Cortex of kidney (tissue), 1 donor: Measurements from ENCODE around the gene BCAS3.

Source experiments
- DNase-seq: peaks from one replicate; lab custom pipeline; 2025; lab: John Stamatoyannopoulos, UW

The BCAS3 gene

DNA sequence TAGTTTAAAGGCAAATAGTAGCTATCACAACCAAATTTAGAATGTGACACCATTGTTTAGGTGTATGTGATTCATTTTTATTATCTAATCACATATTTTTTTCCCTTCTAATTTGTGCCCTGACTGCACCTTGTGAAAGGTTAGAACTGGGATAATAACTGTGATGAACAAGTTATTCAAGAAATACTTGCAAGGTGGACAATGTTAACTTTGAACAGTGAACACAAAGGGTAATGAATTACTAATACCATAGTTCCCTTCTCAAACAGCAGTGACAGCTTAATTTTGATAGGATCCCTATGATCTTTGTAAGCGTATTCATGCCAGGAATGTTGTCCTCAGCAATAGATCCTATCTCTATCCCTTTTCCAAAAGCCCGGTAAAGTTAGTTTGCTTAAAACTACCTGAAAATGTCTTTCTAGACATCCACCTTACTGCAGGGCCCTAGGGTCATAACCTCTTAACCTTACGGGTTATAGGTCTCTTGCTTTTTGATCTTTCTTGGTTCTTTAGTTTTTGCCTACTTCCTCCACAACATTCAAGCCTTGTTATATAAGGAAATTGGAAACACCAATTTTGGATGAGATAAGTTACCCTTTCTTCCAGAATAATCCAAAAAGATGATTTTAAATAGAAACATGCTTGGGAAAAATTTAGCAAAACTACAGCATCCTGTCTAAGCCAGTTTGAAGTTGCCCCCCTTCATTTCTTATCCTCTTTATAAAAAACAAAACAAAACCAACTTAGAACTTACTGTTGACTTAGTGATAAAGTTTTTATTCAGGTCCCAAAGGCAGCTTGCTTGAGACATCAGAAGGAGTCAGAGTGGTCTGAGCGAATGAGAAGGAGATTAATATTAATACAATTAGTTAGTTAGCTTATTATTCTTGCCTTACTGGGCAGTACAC is 522.0 kb downstream of the BCAS3 start:
- no peak for DNase-seq

DNA sequence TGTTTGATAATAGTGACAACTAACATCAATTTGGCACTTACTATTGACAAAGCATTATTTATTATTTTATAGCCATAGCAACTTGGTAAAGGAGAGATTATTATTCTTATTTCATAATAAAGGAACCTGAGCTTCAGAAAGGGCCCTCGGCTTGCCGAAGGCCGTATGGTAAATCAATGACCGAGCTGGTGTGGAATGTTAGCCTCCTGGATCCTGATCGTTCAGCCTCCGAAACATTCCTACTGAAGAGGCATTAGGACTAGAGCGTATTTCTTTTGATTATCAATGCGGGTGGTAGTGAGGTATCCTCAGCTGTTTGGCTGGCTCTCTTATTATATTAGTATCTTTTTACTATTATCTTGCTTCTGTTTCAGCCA is 522.7 kb downstream of the BCAS3 start:
- no peak for DNase-seq

DNA sequence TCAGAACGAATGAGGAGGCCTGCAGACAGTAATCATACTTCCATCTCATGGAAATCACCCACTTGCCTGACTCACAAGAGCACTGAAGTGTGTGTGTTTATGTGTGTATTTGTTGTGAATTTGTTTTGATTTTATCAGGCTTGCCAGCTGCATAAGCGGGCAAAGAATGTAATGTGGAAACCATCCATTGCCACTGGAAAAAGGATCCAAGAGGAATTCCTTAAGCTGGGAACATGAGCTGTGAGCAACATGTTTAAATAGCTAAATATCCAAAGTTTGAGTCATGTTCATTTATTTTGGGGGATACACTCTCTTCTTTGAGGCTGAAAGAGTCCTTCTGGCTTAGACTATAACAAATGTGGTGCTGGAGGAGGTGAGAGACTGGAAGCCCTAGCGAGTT is 523.6 kb downstream of the BCAS3 start:
- no peak for DNase-seq

DNA sequence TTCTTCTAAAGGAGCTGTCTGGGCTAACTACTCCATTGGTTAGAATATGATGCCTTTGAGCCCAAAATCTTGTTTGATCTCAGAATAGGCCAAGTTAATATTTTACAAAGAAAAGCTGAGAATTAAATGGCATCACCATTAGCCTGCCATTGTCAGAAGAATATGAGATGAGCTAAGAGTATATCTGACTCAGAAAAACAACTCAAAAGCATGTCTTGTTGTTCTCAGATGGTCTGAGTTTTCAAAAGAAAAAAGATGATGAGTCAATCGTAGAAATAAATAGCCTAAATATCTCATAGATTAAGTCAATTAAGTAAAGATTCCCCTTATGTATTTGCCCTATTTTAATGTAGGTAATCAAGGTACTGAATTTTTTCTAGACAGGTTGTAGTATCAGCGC is 524.9 kb downstream of the BCAS3 start:
- no peak for DNase-seq

DNA sequence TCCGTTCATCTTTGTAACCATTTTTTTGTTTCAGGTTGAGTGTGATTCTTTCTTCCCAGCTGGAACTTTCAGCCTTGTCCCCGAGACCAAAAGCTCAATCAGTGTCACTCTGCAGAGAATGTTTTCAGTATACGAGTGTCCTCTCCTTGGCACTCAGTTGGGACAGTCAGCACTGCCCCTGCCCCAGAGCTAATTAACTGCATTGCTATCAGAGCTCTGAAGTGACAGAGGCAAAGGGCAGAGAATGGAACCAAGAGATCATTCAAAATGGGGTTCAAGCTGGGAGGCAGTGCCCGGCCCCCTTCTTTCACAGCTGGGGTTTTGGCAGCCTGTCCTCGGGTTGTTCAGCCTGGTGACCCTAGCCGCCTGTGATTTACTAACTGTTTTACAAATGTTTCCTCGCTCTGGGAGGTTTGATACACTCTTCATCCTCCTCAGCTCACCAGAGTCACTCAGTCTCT is 526.0 kb downstream of the BCAS3 start:
- DNase-seq: no peak

DNA sequence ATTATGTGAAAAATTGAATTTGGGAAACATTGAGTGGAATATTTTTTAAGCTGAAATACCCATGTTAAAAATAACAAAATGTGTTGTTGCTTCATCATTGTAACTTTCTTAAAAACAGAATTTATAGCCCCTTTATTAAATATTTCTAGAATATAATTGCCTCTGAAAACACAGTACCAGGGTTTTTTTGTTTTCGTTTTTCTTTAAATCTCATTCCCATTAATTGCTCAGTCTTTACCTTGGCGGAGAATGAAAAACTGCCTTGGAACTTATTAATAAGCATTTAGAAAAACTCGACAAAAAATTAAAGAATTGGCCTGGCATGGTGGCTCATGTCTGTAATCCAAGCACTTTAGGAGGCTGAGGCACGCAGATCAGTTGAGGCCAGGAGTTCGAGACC is 526.8 kb downstream of the BCAS3 start:
- no peak for DNase-seq

DNA sequence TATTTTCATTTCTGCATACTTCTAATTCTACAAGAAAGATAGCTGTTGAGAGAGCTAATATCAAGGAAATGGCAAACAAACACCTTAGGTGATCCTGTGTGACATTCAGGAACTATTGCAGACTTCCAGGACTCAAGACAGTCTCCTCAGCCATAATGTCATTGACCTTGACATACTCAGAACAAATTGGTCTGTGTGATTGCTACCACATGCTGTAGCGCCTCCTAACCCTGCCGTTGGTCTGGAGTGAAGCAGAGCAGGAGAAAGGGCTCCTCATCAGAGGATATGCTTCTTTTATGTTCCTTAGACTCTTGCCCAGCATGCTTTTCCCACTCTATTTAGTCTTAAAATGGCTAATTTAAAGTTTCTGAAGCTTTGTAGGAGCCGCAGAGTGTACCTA is 527.8 kb downstream of the BCAS3 start:
- DNase-seq: no peak

DNA sequence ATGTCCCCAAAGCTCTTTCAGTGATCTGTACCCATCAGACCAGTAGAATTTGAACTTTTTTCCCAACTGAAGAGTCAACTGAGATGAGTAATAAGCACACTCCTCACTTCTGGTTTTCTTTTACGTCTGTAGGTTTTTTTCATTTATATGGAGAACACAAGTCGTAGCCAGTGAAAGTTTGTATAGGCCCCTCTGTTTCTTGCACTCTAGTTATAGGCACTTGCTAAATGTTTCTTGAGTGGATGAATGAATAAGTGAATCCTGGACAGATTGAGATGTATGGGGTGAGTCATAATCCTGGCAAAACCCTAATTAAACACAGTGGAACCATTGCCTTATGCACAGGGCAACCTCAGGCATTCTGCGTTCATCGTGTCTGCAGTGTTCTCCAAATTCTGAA is 528.3 kb downstream of the BCAS3 start:
- no peak for DNase-seq

DNA sequence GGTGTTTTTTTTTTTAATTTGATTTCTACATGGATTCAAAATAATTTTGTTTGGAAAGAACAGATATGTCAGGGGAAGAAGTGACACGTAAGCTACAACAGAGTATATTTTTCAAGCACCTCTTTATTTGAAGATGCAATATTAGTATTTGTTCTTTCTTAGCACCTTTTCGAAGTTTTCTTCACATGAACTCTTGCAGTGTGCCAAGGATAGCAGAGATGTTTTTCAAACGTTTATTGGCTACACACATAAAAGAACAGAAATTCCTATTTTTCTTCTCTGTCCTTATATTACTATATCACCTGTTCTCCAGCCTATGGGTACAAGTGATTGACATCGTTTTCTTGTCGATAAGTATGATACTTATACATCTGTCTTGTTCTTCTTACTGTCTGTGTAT is 529.3 kb downstream of the BCAS3 start:
- no peak for DNase-seq

DNA sequence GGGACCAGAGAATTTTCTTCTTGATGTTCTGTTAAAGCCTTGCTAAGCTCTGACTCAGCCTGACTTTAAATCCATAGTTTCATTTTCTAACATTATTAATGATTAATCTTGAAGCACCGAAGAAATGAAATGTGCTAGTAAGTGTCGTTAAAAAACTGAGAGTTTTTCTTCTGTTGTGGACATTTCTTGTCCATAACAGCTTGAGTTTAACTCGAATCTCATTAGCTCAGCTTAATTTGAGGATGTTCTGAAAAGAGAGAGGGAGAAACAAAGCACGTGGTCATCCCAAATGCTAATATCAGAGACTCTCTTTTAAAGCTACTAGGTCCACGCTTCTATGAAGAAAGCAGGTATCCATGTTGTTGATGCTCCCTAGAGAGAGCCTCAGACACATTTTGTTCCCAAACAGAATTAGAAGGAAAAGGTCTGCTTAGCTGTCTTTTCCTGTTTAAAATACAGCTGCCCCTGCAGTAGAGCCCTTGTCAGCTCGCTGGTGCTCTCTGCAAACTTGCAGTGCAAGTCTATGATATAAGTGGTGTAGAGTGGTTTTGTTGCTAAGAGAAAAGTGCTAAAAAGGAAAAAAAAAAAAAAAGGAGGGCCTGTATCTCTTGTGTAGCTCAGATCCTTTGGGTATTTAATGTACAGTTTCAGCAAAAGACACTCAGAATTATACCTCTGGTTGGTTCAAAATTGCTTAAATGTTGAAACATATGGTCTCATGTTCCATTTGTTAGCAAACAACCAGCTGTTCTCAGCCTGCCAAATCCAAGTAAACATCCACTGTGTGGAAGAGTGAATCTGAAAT is 530.9 kb downstream of the BCAS3 start:
- no peak for DNase-seq

DNA sequence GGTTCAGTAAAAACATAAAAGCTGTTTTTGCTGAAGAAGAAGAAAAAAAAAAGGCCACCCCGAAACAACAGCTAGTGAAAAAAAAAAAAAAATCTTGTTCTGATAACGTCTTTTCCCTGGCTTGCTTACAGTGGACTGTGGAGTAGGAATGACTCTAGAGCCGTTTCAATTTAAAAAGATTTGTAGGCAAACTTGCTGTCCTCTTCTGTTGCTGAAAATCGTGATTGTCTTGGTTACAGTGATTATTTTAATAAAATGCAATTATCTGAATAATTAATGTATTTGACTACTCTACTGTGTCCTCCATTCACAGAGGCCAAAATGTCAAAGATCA is 531.4 kb downstream of the BCAS3 start:
- DNase-seq: no peak

DNA sequence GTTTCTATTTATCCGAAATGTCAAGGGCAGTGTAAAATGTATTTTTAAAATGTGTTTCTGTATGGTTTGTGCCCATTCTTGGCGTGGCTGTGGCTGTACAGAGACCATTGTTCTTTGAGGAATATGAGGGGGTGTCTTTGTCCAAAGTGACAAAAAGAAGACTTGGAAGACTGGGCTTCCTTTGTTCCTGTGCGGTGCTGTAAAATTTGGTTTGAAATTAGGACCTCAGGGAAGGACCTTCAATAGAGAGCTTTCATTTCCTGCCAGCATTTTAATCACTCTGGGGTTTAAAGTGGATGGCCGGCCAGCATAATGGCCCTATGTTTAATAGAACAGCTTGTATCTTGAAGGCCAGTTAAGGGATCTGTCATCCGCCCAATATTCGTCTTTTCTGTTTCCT is 531.9 kb downstream of the BCAS3 start:
- DNase-seq: no peak

DNA sequence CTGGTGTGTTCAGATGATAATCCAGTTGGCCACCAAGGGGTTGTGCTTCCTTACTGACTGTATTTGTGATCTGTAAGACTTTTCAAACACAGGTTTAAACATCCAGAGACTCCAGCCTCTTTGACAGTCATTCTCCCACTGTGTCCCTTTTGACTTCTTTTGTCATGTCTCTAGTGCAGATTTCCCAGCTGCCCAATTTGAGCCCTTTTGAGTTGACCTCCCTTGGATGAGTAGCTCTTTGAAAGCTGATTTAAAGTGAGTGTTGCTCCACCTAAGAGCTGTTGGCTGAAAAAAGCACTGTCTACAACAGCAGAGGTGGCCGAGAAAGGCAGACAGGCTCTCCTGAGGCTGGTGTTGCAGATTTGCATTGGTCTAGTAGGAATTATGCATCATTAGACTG is 533.6 kb downstream of the BCAS3 start:
- DNase-seq: no peak

DNA sequence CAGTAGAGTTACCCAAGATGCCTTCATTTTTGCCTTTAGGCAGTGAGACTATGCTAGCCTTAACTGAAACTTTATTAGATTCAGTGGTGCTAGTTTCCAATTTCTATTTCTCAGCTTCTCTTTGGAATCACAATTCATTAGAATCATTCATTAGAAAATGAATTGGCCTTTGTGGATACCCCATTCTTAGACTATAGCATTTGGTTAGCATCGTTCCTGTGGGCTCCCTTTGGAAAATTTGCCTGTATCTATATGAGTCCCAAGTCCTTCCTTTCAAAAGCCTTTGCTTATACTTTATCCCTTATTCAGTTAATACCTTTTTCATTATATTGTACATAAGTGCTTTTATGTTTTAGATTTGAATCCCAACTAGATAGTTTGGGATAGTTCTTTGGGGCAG is 535.0 kb downstream of the BCAS3 start:
- DNase-seq: no peak

DNA sequence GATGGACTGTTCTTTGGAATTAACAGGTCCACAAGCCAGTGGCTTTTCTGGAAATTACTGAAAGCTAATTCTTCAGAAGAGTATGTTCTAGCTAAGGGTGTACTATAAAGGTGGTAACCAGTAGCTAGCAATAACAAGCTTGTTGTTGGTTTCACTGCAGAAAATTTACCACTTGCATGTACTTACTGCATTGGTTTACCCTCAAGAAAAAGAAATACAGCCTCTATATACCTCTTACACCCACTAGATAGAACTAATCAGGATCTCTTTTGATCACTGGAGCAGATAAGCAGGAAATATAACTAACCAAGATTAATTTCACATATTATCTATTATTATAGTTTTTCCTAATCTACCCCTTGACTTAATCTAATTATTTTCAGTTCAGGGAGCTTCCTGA is 537.1 kb downstream of the BCAS3 start:
- no peak for DNase-seq

DNA sequence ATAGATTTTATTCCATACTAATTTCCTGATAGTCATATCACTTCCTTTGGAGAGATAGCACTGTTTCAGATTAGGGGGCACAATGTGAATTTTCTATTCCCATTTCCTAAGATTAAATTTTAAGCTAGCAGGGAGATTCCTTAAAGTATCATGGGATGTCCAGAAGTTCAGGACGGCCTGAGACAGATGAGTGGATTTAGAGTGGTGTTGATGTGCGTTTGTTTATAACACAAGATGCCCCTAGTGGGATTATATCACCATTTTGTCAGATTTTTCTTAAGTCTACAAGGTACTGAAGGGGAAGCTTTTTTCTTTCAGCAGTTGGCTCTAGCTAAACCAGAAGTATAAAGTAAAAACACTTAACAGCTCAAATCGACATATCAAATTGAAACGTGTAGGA is 538.4 kb downstream of the BCAS3 start:
- no peak for DNase-seq

DNA sequence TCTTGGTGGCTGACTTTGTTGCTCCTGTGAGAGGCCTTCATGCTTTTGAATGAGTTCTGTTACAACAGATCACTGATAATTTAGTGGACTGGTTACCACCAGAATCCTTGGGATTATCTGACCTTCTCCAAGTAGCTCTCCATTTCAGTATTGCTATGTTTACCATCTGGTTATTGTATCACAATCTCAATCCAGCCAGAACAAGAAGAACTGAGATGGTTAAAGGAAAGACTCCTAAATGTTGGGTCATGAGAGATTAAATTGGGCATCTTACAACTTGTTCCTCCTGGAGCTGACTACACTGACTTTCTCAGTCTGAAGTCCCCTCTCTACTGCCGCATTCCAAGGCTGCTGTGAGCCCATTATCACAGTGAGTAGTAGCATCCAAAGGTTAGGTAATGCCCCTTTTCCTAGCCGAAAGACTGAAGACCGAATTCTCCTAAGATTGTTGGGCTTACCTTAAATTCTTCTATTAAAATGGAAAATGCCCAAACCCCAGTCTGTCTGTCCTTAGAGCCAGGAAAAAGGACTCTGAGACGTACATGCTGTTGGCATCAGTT is 540.3 kb downstream of the BCAS3 start:
- no peak for DNase-seq

DNA sequence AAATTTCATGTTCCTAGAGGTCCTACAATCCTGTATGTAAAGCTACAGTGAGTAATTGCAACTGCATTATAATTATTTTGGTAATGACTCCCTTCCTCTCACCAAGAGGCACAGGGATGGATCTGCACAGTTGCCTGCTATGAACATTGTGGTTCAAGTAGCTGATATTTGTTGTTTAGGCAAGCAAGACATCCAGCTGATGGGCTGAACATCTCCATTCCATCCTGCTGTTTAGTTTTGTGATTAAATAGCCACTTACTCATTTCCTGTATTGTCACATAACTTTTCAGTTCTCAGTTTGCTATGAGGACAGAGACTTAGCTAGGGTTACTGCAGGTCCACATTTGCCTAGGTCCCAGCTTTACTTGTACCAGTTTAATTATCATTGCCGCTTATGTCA is 540.8 kb downstream of the BCAS3 start:
- no peak for DNase-seq

DNA sequence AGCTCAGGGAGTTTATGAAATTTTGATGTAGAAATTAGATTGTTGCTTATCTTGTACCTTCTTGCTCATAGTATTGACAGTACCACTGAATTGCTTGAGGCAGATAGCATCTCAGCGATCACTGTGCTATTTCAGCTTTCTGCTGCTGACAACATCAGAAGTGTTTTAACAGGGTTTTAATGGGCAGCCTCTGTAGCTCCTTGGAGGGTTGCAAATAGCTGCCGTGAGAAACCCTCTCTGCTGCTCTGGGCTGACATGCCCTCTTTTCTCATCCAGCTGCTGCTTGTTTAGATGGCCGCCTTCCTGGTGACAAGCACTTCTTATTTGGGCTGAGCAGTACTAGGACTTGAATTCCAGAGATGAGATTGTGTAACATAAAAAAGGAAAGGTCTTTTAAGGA is 541.8 kb downstream of the BCAS3 start:
- no peak for DNase-seq

DNA sequence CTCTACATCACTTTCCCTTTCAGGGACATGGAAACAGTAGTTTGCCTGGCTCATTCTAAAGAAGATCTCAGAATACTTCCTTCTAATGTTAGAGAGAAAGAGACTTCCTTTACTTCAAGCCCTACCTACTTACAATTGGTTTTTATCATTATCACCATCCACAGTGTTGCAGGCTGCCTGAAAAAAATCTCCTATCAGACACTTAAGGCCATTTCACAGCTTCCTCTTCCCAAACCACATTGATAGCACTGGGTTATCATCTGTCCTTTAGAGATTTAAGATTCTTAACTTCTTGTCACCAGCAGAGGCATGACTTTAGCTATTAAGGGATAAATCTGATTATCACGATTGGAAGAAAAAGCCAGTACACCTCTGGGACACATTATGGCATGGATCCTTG is 543.5 kb downstream of the BCAS3 start:
- DNase-seq: no peak

DNA sequence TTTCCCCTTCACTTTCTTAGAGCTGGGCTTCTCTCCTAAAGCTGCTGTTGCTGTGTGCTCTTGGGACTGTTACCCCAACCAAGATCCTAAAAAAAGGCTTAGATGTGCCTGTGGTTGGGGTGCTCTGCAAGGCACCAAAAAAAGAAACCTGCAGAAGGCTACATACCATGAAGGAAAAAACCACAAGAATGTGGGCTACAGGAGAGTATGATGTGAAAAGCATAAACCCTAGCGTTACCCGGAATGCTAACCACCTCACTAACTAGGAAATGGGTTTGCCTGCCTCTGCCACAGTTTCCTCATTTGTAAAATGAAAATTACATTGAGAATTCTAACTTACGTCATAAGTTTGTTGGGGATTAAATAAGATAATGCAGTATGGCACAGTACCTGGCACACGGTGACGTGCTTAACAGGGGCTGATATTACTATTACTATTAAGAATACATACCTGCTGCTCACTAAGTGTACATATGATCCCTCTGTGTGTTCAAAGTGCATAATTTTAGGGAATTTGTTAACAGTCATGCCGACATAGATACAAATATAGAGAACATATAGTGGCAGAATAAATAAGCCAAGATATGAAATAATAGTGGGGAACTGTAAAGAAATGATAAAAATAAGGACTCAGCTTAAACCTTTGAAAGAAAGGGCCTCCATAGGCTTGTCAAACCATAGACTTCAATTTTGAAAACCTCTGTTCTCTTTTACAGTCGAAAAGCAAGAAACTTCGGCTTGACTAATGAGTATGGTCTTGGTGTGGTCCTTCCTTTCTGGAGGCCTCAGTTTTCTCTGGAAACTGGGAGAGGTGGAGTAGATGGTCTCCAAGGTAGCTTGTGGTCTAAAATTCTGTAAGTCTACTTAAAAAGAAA is 544.2 kb downstream of the BCAS3 start:
- DNase-seq: no peak

DNA sequence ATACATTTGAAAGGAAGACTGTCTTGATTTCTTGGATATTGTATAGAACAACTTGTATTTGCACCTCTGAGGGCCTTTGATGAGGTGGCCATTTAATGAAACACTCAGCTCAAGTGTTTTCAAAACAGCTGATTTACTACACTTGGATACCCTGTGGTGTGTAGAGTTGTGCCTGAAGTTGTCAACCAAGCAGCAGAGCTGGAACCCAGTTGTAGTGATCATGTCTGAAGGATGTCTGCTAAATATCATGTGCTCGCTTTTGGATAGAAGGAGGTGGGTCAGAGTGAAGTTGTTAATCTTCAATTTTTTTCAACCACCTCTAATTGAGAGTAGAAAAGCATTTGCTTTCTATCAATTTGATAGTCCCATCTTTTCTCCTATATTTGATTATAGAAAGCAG is 546.1 kb downstream of the BCAS3 start:
- DNase-seq: no peak
